HG03354 (cell line): ENCODE data around the gene SPATS2.

ENCODE experiments used
- ATAC-seq: cut with Tn5 transposase; IDR thresholded peaks from one replicate; pipeline ENCODE4 v1.9.1; 2021; ENCODE audit warnings: mild to moderate bottlenecking; ENCODE audit not compliant: unreplicated experiment, poor library complexity, severe bottlenecking

SPATS2 gene

DNA sequence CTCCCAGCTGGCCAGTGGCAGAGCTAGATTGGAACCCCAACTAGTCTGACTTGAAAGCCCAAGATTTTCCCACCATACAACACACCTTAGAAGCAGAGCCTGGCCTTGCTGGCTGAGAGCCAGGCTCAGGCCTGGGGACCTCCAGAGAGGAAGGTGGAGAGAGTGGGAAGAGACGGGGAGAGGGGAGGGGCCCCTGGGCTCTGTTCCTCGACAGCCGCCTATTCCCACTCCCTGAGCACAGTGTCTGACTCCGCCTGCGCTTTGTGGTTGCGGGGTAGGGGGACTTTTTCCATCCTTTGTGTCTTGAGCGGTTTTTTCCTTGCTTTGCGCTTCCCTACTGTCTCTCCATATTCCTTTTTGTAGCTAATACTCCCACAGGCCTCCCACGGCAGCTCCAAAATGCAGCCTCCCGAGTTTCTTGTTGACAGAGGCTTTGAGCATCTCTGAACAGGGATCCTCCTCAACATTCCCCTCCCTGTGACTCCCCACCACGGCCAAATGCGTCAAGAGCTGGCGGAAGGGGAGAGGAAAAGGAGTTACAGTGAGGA, 167.5 kb downstream of the SPATS2 start:
- no peak for ATAC-seq

DNA sequence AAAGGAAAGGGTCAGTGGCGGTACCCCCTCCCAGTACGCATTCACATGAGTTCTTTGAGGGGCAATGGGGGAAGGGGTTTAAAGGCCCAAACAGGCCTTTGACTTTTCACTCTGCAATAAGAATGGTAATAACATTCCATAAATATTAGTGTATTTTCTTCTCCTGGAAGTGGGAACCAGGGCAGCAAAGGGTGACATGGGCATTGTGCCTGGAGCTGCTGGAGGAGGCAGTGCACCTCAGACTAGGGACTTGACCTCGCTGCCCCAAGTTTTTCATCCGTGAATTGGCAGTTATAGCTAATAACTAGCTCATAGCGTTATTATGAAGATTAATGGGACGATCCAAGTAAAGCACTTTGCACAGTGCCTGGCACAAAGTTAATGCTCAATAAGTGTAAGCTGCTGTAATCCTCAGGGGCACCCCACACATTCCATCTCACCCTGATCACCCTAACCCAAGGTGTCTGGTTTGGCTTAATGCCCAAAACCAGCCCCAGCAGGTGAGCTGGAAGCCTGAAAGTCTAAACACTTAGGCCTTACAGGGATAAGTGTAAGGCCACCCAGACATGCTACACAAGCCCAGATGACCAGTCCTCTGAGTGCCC, 168.8 kb downstream of the SPATS2 start:
- ATAC-seq: no peak

DNA sequence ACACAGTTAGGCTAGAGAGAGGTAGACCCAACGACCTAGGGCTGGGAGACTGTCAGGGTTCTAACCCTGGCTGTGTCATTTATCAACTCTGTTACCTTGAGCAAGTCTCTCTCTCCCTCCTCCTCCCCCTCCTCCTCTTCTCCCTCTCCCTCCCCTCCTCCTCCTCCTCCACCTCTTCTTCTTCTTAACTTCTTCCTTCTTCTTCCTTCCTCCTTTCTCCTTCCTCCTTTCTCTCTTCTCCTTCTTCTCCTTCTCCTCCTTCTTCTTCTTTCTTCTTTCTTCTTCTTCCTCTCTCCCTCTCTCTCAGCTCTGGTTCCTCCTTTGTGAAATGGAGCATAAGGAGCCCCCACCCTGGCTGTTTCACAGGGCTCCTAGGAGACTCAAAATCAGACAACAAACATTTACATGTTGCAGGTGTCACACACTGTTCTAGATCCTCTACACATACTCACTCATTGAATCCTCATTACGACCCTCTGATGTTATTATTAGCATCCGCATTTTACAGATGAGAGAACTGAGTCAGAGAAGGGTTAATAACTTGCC, 169.3 kb downstream of the SPATS2 start:
- no peak for ATAC-seq

DNA sequence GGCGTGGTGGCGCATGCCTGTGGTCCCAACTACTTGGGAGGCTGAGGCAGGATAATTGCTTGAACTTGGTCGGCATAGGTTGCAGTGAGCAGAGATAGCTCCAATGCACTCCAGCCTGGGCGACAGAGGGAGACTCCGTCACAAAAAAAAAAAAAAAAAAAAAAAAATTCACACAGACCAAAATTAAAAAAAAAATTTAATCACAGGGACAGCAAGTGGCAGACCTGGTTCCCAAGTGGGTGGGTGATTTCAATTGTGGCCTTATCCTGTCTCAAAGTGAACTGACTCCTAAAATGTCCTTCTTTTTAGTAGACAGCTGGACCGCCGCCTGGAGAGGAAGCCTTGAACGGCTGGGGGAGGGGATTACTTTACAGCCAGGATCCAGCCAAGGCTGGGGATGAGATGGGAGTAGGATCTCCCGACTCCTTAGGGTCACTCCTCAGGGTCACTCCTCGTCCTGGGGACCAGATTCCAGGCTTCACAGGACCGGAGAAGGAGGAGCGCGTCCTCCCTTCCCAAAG, 170.0 kb downstream of the SPATS2 start:
- ATAC-seq: no peak

DNA sequence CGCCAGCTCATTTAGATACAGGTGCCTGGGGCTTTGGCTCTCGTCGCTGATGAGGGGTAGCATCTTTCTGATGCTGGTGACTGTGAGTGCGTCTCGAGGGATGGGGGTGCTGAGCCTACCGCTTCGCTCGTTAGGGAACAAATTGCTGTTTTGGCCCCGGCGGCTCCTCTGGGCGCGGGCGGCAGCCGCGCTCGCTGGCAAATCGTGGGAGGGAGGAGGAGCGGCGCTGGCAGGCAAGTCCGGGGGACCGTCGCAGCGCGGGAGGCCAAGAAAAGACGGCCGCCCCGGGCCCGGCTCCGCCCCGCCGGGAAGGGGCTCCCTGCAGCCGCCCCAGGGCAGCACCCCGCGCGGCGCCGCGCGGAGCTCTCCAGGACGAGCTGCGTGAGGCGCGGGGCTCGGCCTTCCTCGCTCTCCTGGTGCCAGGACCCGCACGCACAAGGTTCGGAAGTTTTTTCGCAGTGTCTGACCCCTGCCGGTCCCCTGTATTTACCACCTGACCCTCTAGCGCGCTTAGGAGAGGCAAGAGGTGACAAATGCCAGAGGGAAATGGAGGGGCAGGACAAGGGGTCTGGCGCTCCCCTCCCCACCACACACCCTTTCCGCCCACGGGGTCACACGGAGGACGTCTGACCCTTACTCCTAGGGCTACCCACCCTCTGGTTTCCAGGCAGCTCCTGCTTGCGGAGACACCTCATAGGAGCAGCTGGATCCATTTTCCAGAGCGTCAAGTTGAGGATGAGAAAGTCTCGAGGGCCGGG, 170.7 kb downstream of the SPATS2 start:
- ATAC-seq: no peak

DNA sequence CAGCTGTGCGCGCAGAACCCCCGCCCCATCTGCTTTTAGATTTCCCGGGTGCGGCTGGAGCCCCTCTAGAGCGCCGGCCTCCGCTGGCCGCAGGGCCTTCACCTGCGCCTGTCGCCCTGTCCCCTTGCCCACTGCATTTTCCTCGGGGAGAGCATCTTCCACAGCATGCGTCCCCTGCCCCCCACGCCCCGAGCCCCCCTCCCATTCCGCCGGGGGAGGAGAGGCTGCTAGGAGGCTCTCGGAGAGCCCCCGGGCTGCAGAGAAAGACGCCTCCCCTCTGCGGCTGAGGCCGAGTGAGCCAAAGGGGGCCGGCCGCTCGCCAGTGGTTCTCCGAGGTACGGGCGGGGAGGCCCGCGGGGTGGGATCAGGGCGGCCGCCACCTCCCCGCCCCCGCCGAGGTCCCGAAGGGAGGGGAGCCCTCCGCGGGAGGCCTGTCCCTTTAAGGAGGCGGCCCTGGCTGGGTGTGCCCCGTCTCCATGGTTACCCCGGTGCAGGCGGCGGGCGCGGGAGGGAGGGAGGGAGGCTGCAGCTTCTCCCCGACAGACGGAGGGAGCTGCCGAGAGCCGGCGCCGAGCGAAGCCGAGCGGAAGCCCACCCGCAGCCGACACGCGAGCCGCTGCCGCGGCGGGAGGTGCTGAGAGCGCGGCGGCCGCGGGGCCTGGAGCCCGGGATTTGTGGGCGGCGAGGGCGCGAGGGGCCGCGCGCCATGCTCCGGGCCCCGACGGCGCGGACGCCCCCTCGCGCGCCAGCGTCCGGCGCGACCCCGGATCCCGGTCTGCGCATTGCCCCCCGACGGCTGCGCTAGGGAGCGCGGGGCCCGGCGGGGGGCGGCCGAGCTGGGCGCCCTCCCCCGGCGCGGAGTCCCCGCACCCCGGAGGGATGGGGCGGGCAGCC, 171.5 kb downstream of the SPATS2 start, which contains the start of gene KCNH3:
KCNH3 (plus strand) TSS at position 521 of the 894 bp plus-strand sequence. CDS start 387 bp downstream, outside the sequence.
- peak; percentile 63 for ATAC-seq

DNA sequence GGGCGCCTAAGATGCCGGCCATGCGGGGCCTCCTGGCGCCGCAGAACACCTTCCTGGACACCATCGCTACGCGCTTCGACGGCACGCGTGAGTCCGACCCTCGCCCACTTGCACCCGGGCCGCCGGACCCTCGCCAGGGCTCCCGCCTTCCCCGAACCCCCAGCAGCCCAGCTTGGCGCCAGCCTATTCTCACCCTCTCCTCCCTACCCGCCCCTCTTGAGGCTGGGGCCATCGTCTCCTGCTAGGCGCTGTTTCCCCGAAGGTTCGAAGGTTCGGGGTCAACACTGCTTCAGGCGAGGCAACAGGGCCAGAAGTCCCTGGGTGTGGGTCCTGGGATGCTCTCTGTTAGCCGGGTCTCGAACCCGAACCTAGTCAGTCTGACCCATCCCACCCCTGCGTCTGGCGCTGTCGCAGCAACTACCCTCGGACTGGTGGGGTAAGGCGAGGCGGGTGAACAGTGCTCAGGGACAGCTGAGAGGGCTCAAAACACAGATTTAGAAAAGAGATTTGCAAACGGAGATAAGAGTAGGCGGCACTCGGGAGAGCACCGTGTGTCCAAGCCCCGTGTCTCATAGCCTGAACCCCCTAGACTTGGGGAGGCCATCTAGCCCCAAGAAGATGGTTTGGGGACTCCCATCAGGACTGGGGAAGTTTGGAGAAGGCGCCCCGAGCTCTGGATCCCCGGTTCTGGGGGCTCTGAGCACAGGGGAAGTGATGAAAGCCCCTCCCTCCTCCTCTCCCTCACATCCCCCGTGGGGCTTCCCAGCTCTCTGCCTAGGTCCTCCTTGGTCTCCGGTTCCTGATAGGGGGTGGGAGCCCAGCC, 172.4 kb downstream of the SPATS2 start:
- no peak for ATAC-seq

DNA sequence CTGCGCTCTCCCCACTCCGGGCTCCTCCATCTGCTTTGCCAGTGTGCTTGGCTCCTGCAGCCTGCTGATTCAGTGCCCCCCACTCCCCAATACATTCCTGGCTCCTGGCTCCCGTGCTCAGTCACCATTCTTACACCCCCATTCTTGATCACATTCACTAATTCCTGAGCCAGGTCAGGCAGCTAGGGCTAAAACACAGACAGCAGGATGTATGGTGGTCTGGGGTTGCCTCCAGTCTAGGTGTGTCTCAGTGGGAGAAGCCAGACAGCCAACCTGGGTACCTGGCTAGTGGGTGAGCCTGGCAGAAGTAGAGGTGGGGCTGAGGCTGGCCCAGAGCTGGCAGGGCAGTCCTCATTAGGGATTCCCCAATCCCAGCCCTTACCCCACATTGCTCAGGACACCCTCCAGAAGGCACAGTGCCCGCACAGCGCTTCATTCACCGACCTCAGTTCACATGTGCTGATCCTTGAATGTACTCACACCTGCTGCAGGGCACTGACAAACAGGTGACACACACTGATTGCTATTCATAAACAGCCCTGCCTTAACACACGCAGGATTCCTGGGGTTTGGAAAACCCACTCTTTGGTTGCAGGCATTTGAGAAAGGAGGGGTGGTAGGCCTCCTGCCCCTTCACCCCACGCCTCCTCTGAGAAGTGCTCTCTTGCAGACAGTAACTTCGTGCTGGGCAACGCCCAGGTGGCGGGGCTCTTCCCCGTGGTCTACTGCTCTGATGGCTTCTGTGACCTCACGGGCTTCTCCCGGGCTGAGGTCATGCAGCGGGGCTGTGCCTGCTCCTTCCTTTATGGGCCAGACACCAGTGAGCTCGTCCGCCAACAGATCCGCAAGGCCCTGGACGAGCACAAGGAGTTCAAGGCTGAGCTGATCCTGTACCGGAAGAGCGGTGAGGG, 173.2 kb downstream of the SPATS2 start:
- no peak for ATAC-seq

DNA sequence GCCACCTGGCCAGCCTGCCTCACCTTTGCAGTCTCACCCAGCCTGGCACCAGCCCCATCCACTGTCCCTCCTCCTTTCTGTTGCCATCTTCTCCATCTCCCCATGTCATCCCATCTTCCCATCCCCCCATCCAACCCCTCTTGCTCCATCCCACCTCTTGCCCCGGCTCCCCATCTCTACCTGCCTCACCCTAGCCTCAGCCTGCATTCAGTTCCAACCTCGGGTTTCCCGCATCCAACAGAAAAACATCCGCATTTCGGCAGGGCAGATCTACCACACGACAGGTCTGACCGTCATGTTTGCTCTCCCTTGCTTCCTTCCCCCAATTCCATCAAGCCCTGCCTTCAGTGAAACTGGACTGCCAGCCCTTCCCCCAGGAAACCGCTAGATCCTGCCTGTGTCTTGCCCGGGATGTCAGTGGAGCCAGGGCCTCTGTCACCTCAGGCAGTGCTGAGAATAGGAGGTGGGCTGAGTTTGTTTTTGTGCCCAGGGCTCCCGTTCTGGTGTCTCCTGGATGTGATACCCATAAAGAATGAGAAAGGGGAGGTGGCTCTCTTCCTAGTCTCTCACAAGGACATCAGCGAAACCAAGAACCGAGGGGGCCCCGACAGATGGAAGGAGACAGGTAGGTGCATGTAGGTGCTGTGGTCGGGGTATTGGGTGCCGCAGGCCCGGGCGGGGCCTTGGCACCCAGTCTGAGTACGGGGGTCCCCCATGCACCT, 174.0 kb downstream of the SPATS2 start:
- no peak for ATAC-seq

DNA sequence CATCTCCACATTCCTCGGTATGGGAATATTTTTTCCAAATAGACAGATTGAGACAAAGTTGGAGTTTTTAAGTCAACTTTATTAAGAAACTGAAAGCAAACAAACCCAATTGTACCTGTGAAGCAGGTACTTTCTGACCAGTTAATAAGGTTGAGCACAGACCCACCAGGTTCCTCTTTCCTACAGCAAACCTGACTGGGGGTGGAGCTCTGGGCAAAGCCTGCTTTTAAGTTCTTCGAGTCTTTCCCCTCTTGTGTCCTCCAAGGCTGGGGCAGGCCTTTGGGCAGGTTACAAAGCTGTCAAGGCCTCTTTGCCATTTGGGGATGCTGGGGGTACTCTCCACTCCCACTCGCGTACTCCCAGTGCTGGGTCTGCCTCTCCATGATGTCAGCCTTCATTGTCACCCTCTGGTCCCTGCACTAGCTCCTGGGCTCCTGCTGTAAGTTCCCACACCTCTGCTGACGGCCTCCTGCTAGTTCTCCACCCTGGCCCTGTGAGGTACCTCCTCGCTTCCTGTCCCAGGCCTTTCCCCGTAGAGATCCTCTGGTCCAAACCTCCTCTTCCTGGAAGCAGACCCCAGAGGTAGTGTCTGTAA, 174.7 kb downstream of the SPATS2 start:
- ATAC-seq: no peak

DNA sequence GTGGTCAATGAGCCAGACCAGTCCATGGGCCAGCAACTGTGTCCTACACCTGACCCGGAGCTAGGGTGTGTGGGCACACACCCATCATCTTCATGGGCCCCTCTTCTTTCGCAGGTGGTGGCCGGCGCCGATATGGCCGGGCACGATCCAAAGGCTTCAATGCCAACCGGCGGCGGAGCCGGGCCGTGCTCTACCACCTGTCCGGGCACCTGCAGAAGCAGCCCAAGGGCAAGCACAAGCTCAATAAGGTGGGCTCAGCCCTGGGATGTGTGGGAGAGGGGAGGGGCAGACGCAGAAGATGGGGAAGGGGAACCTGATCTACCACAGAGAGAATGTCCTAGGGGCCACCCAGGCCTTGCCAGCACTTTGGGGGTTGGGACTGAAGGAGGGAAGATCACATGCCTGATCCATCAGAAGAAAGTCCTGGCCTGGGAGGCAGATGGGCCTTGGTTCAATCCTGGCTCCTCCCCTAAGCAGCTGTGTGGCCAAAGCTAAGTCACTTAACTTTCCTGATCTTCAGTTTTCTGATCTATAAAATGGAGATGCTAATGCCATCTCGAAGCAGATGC, 175.4 kb downstream of the SPATS2 start:
- no peak for ATAC-seq

DNA sequence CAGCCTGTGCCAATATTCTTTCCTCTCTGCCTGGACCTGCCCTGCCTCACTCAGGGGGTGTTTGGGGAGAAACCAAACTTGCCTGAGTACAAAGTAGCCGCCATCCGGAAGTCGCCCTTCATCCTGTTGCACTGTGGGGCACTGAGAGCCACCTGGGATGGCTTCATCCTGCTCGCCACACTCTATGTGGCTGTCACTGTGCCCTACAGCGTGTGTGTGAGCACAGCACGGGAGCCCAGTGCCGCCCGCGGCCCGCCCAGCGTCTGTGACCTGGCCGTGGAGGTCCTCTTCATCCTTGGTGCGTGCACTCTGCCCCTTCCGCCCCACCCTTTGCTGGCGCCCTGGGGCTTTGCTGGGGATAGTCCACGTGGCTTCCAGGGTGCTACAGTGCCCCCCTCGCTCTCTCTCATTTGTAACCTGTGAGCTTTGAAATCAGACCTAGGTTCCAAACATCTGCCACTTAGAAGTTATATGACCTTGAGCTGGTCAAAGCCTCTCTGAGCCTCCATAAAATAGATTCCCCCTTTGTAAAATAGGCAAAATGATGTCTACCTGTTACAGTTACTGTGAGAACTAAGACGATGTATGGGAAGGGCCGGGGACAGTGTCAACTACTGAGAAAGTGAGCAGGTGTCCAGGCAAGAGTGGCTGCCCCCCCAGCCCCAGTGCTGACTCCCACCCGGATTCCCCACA, 176.1 kb downstream of the SPATS2 start:
- no peak for ATAC-seq

DNA sequence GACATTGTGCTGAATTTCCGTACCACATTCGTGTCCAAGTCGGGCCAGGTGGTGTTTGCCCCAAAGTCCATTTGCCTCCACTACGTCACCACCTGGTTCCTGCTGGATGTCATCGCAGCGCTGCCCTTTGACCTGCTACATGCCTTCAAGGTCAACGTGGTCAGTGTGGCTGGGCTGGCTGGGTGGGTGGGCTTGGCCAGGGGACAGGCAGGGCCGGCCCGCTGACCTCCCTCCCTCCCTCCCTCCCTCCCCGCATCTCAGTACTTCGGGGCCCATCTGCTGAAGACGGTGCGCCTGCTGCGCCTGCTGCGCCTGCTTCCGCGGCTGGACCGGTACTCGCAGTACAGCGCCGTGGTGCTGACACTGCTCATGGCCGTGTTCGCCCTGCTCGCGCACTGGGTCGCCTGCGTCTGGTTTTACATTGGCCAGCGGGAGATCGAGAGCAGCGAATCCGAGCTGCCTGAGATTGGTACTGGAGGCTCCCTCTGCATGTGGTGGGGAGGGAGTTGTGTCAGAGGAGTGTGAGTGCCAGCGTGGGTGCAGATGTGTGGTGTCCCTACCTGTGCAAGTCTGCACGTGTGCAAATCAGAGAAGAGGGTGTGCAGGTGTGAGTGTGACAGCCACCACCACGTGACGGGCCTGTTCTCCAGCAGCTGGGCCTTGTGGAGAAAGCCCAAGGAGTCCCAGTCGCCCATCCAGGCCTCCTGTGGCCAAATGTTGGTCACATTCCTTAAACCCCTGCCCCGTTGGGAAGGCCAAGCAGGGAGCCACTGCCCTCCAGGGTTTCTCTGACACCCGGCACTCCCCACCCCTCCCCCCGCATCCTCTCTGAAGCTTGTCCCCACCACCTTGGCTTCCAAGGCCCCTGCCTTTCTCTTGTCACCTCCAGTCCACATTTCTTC, 176.9 kb downstream of the SPATS2 start:
- no peak for ATAC-seq

DNA sequence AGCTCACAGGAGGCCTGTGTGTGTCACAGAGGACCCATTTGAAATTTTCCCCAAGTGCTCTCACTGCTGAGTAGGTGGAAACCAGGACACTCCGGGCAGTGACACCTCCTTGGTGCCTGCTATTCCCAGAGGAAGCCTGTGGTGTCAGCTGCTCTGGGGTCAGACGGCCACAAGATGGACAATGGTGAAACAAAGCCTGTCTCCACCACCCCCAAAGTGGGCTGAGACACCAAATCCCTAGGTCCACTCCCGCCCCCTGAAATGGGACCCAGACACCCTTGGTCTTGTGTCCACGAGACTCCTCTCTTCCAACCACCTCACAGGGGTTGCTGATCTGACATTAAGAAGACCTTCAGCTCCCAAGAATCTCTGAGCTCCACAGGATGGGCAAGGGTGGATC, 178.6 kb downstream of the SPATS2 start:
- no peak for ATAC-seq

DNA sequence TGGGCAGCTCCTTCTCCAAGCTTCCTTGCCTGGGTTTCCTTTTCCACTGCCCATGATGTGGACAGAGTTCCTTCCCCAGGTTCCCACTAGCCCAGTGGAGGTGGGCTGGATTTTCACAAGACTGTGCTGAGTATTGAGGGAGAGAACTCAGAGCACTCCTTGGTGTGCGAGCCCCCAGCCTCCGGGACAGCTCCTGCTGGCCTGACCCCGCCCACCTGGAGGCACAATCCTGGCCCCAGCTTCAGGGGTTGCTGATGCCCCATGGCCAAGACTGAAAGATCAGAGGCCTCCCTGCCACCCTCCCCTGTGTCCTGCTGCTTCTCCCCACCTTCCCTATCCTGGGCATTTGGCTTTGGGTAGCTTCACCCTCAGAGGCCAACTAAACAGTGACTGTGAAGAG, 179.2 kb downstream of the SPATS2 start:
- no peak for ATAC-seq
